GM19324 (cell line): ENCODE results near the gene NEDD4L.

Experiments used
- ATAC-seq: cut with Tn5 transposase; IDR thresholded peaks from one replicate; pipeline ENCODE4 v1.9.1; 2021; ENCODE audit warnings: mild to moderate bottlenecking, moderate library complexity; ENCODE audit not compliant: unreplicated experiment, low FRiP score

Gene NEDD4L

DNA sequence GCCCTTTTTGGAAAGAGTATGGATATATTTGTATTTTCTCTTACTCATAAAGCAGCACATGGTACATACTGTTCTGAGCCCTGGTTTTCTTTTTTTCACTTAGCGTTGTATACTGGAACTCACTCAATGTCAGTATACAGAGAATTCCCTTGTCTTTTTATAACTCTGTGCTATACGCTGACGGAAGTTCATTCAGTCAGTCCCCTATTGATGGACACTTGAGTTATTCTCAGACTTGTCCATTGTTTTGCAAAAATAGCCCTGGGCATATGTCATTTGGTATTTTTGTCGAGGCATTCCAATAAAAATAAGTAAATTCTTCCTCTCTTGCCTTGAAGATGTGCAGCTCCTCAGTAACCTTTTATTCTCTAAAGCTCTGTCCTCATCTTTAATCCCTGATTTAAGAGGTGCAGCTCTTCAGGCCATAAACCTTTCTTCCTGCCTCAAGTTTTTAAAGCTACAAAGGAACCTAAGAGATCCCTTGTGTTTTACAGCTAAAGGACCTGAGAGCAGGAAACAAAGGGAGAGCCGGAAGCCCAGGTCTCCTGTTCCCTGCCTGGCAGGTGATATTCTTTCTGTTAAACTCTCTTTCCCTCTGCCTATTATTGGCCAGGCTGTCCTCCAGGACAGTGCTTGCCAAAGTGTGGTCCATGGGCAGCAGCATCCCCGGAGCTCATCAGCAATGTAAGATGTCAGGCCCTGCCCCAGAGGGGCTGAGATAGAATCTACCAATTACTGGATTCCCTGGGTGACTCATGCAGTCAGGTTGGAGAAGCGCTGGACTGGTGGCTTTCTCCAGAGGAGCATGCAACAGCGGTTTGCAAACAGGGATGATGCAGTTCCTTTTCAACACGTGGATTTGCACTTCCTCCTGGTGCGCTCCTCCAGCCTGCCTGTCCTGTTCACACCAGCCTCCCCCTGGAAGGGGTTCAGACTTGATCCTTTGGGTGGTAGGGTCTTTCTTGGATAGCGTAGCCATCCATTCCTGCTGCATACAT lies 158.0 kb downstream of the NEDD4L start:
- ATAC-seq, result no peak

DNA sequence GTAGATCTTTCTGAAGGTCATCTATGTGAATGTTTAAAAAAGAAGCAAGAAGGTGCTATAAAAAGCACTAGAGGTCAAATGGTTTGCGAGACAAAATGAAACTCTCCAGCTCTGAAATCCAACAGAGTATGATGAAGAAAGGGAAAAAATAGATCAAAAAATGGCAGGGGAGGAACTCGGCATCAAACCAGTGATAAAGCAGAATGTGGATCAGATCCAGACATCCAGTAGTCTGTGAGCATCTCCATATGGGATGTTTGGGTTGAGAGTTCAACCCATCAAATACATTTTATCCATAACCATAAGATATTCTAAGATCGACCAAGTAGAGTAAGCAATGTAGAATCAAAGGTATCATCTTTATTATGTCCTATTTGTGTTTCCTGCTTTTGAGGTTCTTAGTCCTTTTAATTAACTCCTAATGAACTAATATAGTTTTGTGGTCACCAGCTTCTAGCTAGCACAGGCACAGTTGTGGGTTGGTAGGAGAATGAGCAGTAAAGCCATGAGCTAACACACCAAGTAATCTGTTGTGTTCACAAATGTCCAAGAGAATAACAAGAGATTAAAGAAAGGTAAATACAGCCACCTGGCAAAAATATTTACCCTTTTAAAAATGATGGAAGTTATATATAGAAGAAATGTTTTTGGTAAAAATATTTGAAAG lies 160.9 kb downstream of the NEDD4L start:
- no peak for ATAC-seq

DNA sequence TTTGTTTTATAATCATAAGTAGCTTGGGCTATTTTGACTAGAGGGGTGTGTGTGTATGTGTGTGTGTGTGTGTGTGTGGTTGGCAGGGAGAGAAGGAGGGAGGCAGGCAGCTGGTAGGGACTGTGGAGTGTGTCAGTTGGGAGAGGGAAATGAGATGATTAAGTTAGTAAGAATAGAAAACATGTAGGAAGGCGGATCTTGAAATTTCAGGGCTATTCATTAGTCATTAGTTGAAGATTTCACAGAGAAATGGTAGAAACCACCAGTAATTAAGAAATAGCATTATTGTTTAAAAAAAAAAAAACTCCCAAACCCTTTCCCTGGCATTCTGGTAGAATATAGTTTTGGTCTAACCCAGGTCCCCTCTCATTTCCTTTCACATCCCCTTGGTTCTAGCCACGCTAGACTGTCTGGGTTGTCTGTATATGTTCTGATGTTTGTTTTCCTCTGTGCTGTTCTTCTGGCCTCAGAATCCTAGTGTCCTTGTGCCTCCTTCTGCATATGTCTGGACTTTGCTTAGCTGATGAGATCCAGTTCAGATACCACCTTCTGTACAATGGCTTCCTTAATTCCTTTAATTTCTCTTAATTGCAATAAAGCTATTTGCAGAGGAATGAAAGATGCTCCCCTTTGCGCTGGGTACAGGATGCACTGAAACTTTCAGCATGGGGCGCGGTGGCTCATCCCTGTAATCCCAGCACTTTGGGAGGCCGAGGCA lies 161.6 kb downstream of the NEDD4L start:
- no peak for ATAC-seq

GRCh38 chr18:58207520-58208152 lies 163.6 kb downstream of the NEDD4L start:
- ATAC-seq, result no peak

GRCh38 chr18:58208207-58208932 lies 164.3 kb downstream of the NEDD4L start:
- no peak for ATAC-seq

DNA sequence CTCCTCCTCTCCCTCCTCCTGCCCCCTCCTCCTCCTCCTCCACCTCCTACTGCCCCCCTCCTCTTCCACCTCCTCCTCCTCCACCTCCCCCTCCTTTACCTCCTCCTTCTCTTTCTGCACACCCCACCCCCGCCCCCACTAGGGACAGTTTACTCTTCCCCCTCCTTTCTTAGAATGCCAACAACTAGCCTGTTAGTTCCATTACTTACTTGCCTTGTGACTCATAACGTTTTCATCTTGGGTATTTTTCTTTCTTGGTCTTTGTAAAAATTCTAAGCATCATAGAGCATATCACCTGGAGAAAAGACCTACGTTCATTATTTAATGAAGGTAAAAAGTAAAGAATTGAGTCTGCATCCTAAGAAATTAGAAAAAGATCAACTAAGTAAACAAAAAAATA lies 165.3 kb downstream of the NEDD4L start:
- no peak for ATAC-seq

GRCh38 chr18:58211510-58211909 lies 167.5 kb downstream of the NEDD4L start:
- ATAC-seq, result no peak

DNA sequence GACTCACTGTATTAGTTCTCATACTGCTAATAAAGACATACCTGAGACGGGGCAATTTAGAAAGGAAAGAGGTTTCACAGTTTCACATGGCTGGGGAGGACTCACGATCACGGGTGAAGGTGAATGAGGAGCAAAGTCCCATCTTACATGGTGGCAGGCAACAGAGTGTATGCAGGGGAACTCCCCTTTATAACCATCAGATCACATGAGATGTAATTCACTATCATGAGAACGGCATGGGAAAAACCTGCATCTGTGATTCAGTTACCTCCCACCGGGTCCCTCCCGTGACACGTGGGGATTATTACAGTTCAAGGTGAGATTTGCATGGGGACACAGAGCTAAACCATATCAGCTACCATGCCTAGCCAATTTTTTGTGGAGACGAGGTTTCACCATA lies 168.2 kb downstream of the NEDD4L start:
- ATAC-seq, result no peak

GRCh38 chr18:58213440-58213839 lies 169.4 kb downstream of the NEDD4L start:
- no peak for ATAC-seq

DNA sequence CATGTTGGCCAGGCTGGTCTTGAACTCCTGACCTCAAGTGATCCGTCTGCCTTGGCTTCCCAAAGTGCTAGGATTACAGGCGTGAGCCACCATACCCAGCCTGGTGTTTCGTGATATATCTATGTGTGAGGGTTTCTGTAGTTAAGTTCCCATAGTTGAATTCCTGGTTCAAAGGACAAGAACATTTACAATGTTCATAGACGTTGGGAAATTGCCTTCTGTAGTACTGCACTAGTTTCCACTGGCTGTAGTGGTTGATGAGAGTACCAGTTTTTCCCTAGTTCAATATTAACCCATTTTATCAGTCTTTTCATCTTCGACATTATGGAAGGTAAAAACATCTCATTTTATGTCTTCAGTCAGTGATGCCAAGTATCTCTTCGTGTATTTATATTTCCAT lies 171.0 kb downstream of the NEDD4L start:
- no peak for ATAC-seq

DNA sequence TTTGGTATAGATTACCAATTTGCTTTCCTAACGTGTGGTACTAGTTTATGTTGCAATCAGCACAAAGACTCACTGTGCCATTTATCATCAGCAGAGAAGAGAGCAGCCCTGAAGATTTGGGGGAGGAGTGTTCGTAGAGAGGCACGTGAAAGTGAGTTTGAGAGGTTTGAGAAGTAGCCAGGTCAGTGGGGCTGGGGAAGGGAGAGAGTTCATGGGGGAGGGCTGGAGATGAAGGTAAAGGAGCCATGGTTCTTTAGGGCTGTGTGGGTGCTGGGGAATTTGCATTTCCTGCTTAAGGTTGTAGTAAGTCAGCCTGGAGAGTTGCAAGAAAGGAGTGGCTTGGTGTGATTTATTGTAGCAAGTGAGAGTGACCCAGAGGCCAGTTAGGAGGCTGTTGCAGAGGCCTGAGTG lies 172.1 kb downstream of the NEDD4L start:
- no peak for ATAC-seq

DNA sequence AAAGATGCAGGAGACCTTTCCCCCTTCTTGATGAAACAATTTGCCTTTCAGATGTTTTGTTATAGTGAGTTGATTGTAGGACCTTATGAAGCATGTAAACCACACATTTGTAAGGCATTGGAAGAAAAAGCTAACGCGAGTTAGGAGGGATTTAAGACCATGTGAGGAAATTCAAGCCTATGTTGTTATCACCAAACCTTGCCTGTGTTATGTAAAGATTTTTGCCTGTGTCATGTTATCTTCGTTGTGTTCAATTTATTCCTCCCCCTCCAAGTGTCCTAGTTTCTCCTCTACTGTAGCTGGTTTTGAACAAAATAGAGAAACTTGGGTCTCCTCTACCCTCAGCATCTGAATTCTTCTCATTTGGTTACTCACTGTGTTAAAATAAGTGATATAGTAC lies 173.0 kb downstream of the NEDD4L start:
- no peak for ATAC-seq

DNA sequence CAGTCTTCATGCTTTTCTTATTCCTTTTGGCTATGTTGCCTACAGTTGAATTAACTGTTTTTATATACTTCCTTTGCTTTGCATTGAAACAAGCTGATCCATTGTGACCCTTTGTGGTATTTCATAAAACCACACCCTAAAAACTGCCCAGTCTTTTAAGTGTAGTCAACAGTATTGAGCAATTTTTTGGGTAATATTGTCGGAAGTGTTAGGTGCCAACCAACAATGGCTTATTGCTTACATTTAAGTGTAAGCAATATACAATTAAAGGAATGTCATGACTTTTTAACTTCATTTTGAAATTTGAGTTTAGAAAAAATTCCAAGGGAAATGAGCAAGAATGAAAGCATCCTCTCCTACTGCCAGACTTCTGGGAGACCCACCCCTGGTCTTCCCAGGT lies 174.1 kb downstream of the NEDD4L start:
- no peak for ATAC-seq

- no peak for ATAC-seq
Observed at GRCh38 chr18:58221060-58221725, 177.2 kb downstream of the NEDD4L start.

- ATAC-seq, result no peak
Observed at GRCh38 chr18:58222432-58223125, 178.6 kb downstream of the NEDD4L start.

- ATAC-seq, result no peak
Observed at GRCh38 chr18:58223717-58224424, 179.8 kb downstream of the NEDD4L start.

DNA sequence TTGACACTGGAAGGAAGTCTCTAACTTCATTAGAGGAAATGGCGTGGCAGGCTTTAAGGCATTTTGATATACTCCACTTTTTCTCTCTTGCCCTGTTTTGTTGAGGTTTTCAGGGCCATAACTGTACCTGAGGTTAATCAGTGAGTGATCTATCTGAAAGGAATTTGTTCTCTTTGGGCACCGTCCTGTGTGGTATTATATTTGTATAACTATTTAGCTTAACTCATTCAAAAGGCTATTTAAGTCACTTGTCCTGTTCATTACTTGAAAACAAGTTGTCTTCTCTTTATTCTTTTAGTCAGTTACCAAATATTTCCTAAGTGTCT lies 180.4 kb downstream of the NEDD4L start:
- ATAC-seq, result no peak

- peak; percentile 67 for ATAC-seq
Observed at GRCh38 chr18:58225101-58225500, 181.1 kb downstream of the NEDD4L start.
